DLD1 (cell line): Measurements from ENCODE around the gene PPM1G.
"Not testable (repeated sequence)": the region's sequence is repeated elsewhere in the genome, so short reads cannot be mapped to it uniquely, and the experiment has no call there.

ENCODE experiments used
- in situ Hi-C: cut with HindIII; loops from 2 replicates; pipeline ENCODE4 v1.10.0; 2017; ENCODE audit warnings: low sequenced_read_pairs

The PPM1G gene, protein sequence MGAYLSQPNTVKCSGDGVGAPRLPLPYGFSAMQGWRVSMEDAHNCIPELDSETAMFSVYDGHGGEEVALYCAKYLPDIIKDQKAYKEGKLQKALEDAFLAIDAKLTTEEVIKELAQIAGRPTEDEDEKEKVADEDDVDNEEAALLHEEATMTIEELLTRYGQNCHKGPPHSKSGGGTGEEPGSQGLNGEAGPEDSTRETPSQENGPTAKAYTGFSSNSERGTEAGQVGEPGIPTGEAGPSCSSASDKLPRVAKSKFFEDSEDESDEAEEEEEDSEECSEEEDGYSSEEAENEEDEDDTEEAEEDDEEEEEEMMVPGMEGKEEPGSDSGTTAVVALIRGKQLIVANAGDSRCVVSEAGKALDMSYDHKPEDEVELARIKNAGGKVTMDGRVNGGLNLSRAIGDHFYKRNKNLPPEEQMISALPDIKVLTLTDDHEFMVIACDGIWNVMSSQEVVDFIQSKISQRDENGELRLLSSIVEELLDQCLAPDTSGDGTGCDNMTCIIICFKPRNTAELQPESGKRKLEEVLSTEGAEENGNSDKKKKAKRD

DNA sequence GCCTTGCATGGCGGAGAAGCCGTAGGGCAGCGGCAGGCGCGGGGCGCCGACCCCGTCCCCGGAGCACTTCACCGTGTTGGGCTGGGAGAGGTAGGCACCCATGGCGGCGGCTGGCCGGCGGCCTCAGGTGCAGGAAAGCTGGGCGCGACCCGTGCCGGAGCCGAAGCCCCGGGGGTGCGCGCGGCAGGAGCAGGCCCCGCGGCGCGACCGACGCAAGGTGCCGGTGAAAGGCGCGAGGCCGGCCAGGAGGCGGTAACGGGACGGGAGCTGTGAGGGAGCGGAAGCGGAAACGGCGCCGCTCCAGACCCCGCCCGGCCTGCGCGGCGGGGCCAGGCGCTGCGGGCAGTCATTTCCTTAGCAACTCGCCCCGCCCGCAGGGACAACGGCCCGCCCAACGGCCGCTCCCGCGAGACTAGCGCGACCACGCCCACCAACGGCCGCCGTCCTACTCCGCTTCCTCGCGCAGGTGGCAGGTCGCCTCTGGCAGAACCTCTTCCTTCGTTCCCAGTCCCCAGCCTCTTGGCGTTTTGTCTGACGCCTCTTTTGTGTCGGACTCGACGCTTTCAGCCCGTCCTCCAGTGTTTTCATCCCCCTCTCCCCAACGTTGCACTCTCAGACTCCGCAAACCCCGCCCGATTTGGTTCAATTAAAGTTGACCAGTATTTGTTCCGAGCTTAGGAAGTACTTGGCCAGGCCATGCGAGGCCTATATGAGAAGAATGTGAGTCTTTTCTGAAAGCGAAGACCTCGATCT is at the start of gene PPM1G:
TSS of gene PPM1G (minus strand) at position 271 of the 753 bp plus-strand sequence. CDS start at position 102, 169 bp downstream.
- in situ Hi-C loops, result no loop called here

DNA sequence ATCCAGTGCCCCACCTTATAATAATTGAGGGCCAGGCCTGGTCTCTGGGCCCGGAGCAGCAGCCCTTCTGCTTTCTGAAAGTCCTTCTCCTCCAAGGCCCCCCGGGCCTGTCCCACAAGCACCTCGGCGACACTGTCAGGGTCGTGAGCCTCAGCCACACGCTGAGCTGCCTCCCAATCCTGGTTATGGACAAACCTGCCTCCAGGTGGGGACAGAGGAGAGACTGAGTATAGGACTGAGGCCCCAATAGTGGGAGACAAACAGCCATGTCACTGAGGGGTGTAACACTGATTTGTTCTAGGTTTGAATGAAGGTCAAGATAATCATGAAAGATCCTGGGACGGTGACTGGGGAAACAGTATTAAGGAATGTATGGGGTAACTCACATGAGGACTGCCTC is 44.6 kb upstream of the PPM1G start:
- in situ Hi-C loops, result no loop called here

DNA sequence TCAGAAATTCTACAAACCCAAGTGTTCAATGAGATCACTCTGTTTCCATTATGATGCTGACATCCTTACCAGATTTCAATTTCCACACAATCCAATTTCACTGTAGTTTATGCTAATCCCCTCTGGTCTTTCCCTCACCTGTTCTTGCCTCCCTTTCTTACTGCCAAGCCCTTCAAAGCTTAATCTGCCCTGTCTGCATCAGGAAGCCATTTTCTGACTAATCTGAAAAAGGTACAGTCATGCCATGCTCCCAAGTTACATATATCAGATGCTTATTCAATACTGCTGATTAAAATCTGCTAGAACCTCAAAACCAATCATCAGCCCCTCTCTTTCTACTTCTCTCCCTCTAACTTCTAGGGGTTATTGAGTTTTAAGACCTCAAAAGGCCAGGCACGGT is 41.7 kb upstream of the PPM1G start:
- in situ Hi-C loops, result no loop called here

DNA sequence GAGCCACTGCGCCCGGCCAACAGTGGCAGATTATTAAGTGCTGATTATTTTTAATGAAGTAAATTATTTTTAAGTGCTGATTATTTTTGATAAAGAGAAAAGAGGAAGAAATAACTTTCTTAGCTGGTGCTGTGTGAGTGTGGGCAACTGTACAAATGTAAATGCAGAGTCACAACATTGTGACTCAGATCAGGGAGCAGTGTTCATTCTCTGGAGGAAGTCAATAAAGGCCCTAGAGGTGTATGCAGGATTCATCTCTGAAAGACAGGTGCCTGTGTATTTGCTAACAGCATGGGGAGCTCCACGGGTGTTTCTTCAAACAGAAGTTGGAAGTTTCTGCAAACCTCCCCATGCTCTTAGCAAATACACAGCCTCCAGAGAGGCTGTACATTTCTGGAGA is 39.0 kb upstream of the PPM1G start:
- in situ Hi-C loops, result no loop called here

DNA sequence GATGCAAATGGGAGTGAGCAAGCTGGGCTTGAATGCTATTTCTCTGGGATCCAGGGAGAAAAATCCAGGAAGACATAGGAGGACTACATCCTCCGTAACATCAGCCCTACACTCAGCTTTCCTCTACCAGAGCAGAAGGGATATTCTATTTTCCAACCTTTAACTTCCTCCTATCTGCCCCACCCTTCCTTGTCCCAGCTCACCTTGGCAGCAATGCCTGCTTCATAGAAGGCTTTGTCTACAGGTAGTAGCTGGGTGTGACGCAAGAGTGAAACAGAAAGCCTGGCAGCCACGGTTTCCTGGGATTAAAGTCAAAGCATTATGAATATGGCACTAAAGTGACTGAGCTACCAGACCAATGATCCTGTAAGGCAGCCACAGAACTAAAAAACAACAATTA is 36.7 kb upstream of the PPM1G start:
- in situ Hi-C loops, result no loop called here

DNA sequence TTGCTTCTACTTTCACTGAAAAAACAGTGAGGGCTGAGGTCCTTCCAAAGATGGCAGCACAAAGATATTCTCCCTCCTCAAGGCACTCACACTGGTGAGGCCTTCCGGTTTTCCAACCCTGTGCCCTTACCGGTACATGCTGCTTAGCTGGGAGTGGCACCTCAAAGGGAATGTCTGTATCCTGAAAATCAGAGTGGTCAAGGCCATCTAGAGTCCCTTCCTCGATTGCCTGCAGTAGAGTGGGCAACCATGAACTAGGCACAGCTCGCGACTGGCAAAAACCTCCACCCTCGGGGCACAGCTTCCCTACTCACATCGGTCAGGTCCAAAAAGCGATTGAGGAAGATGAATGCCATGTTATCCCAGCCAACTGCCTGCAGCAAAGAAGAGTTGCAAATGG is 36.2 kb upstream of the PPM1G start:
- in situ Hi-C loops, result no loop called here

DNA sequence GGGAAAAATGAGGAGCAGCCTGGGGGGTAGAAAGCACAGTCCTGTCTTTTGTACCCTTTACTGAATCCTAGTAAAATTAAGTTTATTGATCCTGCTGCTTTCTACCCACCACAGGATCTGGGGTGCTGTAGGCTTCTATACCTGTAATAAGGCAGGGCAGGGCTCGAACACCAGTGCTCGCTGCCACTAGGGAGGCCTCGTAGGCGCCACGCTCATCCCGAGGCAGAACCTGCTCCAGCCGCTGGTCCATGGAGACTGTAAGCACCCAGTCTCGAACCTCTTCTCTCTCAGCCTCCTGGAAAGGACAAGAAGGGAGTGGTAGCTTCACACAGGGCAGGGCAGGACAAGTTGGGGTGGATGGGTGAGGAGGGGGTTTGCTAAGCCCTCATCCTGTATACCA is 35.8 kb upstream of the PPM1G start:
- in situ Hi-C loops, result no loop called here

DNA sequence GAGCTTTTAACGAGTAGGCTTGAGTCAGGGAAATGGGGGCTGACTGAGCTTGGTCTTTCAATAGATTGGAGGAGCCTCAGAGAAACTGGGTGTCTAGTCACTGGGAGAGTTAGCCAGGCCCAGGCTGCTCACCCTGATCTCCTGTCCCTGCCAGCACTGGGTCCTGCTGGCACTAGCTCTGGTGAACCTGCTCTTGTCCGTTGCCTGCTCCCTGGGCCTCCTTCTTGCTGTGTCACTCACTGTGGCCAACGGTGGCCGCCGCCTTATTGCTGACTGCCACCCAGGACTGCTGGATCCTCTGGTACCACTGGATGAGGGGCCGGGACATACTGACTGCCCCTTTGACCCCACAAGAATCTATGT is 33.5 kb upstream of the PPM1G start:
- in situ Hi-C loops, result no loop called here

DNA sequence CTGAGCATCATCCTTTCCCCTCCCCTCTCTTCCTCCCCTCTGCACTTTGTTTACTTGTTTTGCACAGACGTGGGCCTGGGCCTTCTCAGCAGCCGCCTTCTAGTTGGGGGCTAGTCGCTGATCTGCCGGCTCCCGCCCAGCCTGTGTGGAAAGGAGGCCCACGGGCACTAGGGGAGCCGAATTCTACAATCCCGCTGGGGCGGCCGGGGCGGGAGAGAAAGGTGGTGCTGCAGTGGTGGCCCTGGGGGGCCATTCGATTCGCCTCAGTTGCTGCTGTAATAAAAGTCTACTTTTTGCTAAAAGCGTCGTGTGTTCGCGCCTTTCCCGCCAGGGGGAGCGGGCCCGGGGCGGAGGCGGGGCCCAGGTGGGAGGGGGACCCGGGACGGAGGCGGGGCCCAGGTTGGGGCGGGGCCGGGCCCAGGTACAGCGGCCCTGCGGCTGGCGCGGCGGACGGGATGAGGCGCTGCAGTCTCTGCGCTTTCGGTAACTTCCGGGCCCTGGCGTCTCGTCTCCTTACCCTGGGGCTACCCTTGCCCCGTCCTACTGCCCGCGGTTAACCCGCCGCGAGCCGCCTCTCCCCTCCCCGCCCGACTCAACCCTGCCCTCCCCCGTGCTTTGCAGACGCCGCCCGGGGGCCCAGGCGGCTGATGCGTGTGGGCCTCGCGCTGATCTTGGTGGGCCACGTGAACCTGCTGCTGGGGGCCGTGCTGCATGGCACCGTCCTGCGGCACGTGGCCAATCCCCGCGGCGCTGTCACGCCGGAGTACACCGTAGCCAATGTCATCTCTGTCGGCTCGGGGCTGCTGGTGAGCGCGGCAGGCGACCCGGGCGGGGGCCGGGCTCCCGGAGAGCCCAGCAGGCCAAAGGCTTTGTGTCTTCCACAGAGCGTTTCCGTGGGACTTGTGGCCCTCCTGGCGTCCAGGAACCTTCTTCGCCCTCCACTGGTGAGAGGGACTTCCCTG is 32.8 kb upstream of the PPM1G start, which contains the start of gene KRTCAP3:
TSS of gene KRTCAP3 (plus strand) at position 424 of the 962 bp plus-strand sequence. CDS start at position 456, 32 bp downstream.
- in situ Hi-C loops, result no loop called here

DNA sequence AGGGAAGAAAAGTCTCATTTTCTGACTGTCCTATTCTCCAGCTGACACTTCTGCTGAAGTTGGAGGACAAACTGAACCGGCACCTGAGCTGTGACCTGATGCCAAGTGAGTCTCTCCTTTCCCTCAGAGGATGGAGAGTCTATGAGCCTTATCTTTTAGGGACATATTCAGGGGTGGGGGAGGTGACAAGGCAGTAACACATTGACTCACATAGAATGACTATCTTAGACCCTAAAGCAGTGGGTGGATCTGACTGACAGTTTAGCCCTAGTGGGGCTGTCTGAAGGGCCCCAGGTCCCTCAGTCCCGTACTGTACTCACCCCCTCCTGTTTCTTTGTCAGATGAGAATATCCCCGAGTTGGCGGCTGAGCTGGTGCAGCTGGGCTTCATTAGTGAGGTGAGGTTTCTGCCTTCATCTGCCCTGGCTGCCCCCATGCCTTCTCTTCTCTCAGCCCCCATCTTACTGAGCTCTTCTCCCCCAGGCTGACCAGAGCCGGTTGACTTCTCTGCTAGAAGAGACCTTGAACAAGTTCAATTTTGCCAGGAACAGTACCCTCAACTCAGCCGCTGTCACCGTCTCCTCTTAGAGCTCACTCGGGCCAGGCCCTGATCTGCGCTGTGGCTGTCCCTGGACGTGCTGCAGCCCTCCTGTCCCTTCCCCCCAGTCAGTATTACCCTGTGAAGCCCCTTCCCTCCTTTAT is 32.0 kb upstream of the PPM1G start:
- in situ Hi-C loops, result no loop called here

DNA sequence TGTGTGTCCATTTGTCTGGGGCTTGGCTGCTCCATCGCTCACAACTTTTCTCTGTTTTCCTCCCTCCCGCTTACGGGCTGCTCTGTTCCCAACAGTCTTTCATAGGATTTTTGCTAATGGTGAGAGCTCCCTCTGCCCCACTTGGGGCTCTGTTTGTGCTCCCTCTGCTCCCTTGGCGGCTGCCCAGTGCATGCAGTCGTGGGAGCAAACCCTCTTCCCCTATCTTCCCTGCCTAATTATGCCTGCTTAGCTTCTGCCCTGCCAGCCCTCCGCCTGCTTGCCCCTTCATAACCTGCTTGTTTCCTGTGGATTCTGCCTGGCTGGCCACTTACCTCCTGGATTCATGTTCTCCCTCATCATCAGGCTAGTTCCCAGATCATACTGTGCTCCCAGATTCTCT is 26.2 kb upstream of the PPM1G start:
- in situ Hi-C loops, result no loop called here

DNA sequence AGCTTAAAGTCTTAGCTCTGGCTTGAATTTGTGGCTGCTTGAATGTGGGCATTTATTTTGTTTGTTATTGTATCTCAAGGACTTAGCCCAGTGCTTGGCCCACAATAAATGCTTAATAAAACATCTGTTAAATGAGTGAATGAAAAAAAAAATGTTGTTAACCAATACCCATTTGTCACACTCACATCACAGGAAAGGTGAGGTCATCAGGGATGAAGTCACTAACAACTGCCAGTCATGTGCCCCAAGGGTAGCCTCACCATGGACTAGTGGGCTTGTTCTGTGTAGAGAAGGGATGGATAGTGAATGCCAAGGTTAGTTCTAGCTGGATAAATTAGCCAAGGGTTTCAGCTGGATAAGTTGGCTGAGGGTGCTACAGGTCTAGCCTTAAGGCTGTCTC is 22.0 kb upstream of the PPM1G start:
- in situ Hi-C loops, result no loop called here

DNA sequence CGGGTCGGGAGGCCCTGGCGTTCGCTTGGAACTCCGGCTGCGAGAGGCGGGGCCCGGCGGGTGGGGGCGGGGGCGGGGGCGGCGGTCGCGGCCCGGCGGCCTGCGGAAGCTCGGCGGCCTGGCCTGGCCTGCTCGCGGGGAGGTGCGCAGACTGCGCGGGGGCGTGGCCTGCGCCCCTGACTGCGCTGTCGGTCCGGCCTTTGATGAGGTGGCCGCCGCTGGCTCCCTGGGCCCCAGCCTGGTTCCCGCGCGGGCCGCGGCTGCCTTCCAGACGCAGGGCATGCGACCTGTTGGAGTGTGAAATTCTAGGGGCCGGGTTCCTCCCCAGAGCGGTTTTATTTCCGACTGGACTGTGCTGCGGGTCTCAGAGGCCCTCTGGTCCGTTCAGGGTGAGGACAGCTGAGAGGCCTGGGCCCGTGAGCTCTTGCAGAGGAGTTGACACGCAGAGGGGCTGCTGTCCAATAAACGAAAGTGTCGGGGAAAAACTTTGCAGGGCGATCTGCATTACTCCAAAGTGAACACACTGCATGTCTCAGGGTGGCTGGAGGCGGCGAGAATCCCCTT is 19.7 kb upstream of the PPM1G start:
- in situ Hi-C loops, result no loop called here

DNA sequence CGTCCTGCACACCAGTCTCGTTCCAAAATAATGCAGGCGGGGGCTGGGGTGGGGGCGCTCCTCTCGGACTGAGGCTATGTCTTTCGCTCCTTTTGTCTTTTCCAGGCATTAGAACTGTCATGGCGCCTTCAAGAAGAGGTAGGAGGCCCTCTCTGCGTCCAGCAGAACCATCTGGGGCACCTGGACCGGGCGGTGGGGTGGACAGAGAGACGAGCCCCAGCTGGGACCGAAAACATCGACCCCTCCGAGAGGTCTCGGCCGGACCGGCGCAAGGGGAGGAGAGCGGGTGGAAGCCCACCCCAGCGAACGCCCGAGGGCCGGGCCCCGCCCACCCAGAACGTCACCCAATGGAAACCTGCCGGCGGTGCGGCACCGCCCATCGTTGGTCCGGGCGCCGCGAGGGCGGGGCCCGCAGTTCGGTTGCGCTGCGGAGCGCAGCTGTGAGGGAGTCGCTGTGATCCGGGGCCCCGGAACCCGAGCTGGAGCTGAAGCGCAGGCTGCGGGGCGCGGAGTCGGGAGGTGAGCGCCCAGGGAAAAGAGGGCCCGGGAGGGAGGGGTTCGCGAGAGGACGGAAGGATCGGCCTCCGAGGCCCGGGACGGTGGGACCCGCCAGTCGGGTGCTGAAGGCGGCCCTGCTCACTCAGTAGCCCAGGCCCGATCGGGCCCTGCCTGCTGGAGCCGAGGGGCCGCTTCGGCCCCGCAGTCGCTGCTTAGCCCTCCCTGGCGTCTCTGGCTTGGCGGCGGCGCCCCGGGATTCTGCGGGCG is 19.0 kb upstream of the PPM1G start, which contains the start of gene NRBP1:
TSS of gene NRBP1 (plus strand) at position 419 of the 765 bp plus-strand sequence. CDS start 4,643 bp downstream, outside the sequence.
- in situ Hi-C loops, result no loop called here

DNA sequence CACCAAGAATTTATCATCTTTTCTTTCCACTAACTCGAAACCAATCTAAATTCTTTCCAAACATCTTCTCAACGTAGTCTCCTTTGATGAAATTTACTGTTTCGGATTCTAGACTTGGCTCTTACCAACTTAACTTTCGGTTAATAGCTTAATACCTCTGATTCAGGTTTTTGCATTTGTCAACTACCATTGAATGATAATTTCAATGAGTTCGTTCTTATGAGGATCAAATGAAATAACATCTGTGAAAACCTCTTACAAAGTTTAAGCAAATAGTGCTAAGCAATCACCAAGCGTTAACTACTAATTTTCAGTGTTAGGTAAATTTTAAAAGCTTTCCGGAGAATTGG is 18.4 kb upstream of the PPM1G start:
- in situ Hi-C loops, result no loop called here

DNA sequence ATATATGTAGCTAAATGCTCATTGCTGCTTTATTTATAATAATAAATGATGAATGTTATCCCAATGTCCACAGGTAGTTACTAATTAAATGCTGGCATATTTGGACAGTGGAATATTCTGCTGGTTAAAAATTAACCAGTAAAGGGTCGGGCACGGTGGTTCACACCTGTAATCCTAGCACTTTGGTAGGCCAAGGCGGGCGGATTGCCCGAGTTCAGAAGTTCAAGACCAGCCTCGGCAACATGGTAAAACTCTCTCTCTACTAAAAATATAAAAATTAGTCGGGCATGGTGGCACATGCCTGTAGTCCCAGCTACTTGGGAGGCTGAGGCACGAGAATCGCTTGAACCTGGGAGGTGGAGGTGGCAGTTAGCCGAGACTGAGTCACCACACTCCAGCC is 15.6 kb upstream of the PPM1G start:
- in situ Hi-C loops, result not testable (repeated sequence)

DNA sequence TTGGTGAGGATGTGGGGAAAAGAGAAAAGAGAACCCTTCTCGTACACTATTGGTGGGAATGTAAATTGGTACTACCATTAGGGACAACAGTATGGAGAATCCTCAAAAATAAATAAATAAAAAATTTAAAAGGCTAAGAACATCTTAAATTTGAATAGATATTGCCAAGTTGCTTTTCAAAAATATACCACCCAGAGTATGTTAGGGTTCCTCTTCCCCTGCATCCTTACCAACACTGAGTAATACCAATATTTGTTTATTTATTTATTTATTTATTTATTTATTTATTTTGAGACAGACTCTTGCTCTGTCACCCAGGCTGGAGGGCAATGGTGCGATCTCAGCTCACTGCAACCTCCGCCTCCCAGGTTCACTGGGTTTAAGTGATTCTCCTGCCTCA is 13.6 kb upstream of the PPM1G start:
- in situ Hi-C loops, result no loop called here

DNA sequence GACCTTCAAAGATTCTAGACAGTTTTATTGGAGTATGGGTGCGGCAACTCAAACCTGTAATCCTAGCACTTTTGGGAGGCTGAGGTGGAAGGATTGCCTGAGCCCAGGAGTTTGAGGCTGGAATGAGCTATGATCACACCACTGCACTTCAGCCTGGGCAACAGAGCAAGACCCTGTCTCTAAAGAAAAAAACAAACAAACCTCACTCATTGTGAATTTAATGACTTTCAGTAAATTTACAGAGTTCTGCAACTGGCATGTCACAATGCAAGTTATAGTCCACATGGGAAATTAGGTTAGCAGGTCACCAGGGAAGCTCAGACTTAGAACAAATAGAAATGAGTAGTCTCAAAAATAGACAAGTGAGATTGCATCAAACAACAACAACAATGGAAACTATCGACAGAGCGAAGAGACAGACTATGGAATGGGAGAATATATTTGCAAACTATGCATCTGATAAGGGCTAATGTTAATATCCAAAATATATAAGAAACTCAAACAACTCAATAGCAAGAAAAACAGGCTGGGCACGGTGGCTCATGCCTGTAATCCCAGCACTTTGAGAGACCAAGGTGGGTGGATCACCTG is 12.4 kb upstream of the PPM1G start:
- in situ Hi-C loops, result no loop called here

DNA sequence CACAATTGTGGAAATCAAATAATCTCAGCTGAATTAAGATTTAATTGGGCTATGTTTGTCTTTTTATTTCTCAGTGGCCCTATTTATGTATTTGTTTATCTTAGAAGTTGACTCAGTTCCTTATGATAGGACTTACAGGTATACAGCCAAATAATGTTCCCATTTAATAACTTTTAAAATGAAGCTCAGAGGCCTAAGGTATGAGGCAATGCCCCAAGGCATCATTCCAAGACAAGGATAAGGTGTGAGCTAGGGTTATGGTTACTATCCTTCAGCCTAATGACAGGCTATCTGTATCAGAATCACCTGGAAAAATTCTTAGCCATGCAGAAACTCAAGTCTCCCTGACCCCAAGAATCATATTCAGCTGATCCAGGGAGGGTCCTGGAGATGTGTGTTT is 11.6 kb upstream of the PPM1G start:
- in situ Hi-C loops, result no loop called here
